Measurements from ENCODE around the gene ATP2B2.

DNA sequence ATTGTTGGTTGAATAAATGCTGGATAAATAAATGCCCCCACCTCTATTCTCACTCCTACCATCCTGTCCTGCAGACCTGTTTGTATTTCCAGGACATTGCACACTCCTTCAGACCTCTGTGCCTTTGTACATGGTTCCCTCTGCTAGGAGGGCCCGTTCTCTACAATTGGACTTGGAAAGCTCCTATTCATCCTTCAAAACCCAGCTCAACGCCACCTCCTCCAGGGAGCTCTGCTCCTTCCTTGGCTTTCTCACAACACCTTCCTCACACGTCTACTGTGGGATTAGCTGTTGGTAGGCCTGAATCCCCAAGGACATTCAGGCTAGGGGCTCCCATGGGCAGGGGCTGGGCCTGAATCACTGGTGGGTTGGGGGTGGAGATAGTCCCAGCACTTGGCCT lies 105.8 kb downstream of the ATP2B2 start:
- TF ChIP-seq JUN (IDR thresholded peaks at IDR 0.05) (no peak), EP300 (IDR thresholded peaks at IDR 0.05) (no peak), RFX5 (IDR thresholded peaks at IDR 0.05) (no peak)
- TF ChIP-seq, protein P1, sequence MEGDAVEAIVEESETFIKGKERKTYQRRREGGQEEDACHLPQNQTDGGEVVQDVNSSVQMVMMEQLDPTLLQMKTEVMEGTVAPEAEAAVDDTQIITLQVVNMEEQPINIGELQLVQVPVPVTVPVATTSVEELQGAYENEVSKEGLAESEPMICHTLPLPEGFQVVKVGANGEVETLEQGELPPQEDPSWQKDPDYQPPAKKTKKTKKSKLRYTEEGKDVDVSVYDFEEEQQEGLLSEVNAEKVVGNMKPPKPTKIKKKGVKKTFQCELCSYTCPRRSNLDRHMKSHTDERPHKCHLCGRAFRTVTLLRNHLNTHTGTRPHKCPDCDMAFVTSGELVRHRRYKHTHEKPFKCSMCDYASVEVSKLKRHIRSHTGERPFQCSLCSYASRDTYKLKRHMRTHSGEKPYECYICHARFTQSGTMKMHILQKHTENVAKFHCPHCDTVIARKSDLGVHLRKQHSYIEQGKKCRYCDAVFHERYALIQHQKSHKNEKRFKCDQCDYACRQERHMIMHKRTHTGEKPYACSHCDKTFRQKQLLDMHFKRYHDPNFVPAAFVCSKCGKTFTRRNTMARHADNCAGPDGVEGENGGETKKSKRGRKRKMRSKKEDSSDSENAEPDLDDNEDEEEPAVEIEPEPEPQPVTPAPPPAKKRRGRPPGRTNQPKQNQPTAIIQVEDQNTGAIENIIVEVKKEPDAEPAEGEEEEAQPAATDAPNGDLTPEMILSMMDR (IDR thresholded peaks at IDR 0.05): no peak
